Activated CD4-positive, alpha-beta T cell treated with anti-CD3 and anti-CD28 coated beads for 36 hours (primary cell): ENCODE data around the gene DPF1. TPM values are rescaled to one million over a fixed set of nuclear protein-coding genes. Genes with fewer than 3 reads are reported as not detected.

Experiments used
- ATAC-seq: fragments of 200-7000 bp; cut with Tn5 transposase; one replicate; pipeline ENCODE4 v1.10.0; 2021; ENCODE audit warnings: mild to moderate bottlenecking, moderate library complexity
- CTCF ChIA-PET: fragments of 350-600 bp; sonication (Branson Sonifier 250); formaldehyde crosslinking; loops from one replicate; lab custom pipeline; 2021; ENCODE audit warnings: antibody characterized with exemption; lab: Charles Lee
- POLR2A ChIA-PET: fragments of 350-600 bp; sonication (Branson Sonifier 250); formaldehyde crosslinking; loops from one replicate; lab custom pipeline; 2021; ENCODE audit warnings: antibody characterized with exemption, inconsistent platforms; lab: Charles Lee
- DNase-seq: peaks from one replicate; pipeline ENCODE4 v3.0.0-alpha.2; 2020
- H3K27ac Mint-ChIP-seq: one replicate; pipeline ENCODE4 v1.8.0; 2021; ENCODE audit warnings: mixed read lengths
- H3K27me3 Mint-ChIP-seq: one replicate; pipeline ENCODE4 v1.8.0; 2021; ENCODE audit warnings: mixed read lengths
- H3K36me3 Mint-ChIP-seq: one replicate; pipeline ENCODE4 v1.8.0; 2021; ENCODE audit warnings: low read depth, mixed read lengths
- H3K4me1 Mint-ChIP-seq: one replicate; pipeline ENCODE4 v1.8.0; 2021; ENCODE audit warnings: mixed read lengths
- H3K4me3 Mint-ChIP-seq: one replicate; pipeline ENCODE4 v1.8.0; 2021; ENCODE audit warnings: mild to moderate bottlenecking, moderate library complexity, mixed read lengths
- H3K9me3 Mint-ChIP-seq: one replicate; pipeline ENCODE4 v1.8.0; 2021; ENCODE audit warnings: low read depth, mixed read lengths
- intact Hi-C, 2 experiments: fragments of 100-400 bp; cut with DNase I in 1 of 2; cut with micrococcal nuclease in 1 of 2; formaldehyde crosslinking; loops; one replicate each; pipeline versions ENCODE4 v1.14.2 to v1.15.1; 2022 to 2024; cut with DNase I, micrococcal nuclease
- total RNA-seq, 2 experiments: library from RNA; stranded (reverse); gene quantifications; one replicate each; pipeline ENCODE4 v1.2.3, GENCODE V29; 2021

The DPF1 gene
- total RNA-seq, 2 experiments from 2014 or later = 0.91 to 1.2 TPM

- Mint-ChIP-seq H3K36me3 (peaks cover 2% of the 10 kb centered on the region), H3K4me1 (peaks cover 15% of the 10 kb centered on the region), H3K4me3 (no peak overlapping the region), H3K27ac (no peak overlapping the region), H3K27me3 (peaks cover 48% of the 10 kb centered on the region), H3K9me3 (no peaks in the 10 kb centered on the region)
- ChIA-PET POLR2A (no interaction called here), CTCF (interaction anchor here (0.6 to 0.8 kb wide), 2 partner anchors 106 to 613 kb away, joined by 4 read pairs; no protein-coding TSS in a partner anchor)
- DNase-seq = no peak
- intact Hi-C loops = no loop called here
- no peak for ATAC-seq
These were observed 2.6 kb downstream of the DPF1 start for GRCh38 chr19:38221421-38221820.

GRCh38 chr19:38219221-38219620, 4.8 kb downstream of the DPF1 start:
- Mint-ChIP-seq H3K4me3 (no peak overlapping the region), H3K27ac (no peak overlapping the region), H3K27me3 (peaks cover 48% of the 10 kb centered on the region), H3K36me3 (peaks cover under 1% of the 10 kb centered on the region), H3K4me1 (peaks cover 15% of the 10 kb centered on the region), H3K9me3 (no peaks in the 10 kb centered on the region)
- intact Hi-C loops = no loop called here
- ATAC-seq (no peak), DNase-seq (no peak)
- ChIA-PET POLR2A (no interaction called here), CTCF (interaction anchor here (0.7 kb wide), 1 partner anchor 190 kb away, joined by 3 read pairs; no protein-coding TSS in a partner anchor)

- intact Hi-C loops = no loop called here
- POLR2A ChIA-PET = no interaction called here
- ATAC-seq = no peak
- Mint-ChIP-seq H3K36me3 (peaks cover 1% of the 10 kb centered on the region), H3K9me3 (no peaks in the 10 kb centered on the region), H3K4me1 (peaks cover 19% of the 10 kb centered on the region), H3K27ac (no peak overlapping the region), H3K27me3 (peaks cover 51% of the 10 kb centered on the region), H3K4me3 (no peak overlapping the region)
- CTCF ChIA-PET = interaction anchor here (0.7 kb wide), 1 partner anchor 315 kb away, joined by 3 read pairs; no protein-coding TSS in a partner anchor
- no peak for DNase-seq
These were observed 5.8 kb downstream of the DPF1 start for GRCh38 chr19:38218204-38218603.

GRCh38 chr19:38216785-38217641, 7.0 kb downstream of the DPF1 start:
- CTCF ChIA-PET = no interaction called here
- H3K27me3 Mint-ChIP-seq = peaks cover 52% of the 10 kb centered on the region
- POLR2A ChIA-PET = no interaction called here

GRCh38 chr19:38213911-38214625, 10.0 kb downstream of the DPF1 start:
- Mint-ChIP-seq H3K36me3 (peaks cover 1% of the 10 kb centered on the region), H3K4me1 (peaks cover 24% of the 10 kb centered on the region), H3K9me3 (no peaks in the 10 kb centered on the region), H3K27ac (peak overlapping the region; percentile 78), H3K4me3 (peak overlapping the region; percentile 67), H3K27me3 (peaks cover 51% of the 10 kb centered on the region)
- intact Hi-C loops = loop anchor here (1.0 to 5.0 kb wide), 3 partner anchors 133 to 307 kb away; partner anchors contain the start of genes SIPA1L3 (in 1 of the 2) and WDR87 (in 1 of the 2)
- ATAC-seq (peak; percentile 95), DNase-seq (peak; percentile 90)
- ChIA-PET CTCF (no interaction called here), POLR2A (no interaction called here)

More at GRCh38 chr19:38216785-38217641, 7.0 kb downstream of the DPF1 start:
- DNase-seq (no peak), ATAC-seq (no peak)
- Mint-ChIP-seq H3K27ac (no peak overlapping the region), H3K36me3 (peaks cover 1% of the 10 kb centered on the region), H3K4me1 (peaks cover 15% of the 10 kb centered on the region), H3K9me3 (no peaks in the 10 kb centered on the region), H3K4me3 (no peak overlapping the region)
- intact Hi-C loops = no loop called here

- H3K4me1 Mint-ChIP-seq = peaks cover 24% of the 10 kb centered on the region
- peak overlapping the region; percentile 67 for H3K4me3 Mint-ChIP-seq
- H3K9me3 Mint-ChIP-seq = no peaks in the 10 kb centered on the region
- peaks cover 1% of the 10 kb centered on the region for H3K36me3 Mint-ChIP-seq
- ChIA-PET POLR2A (no interaction called here), CTCF (no interaction called here)
- intact Hi-C loops = loop anchor here in 1 of 2 experiments (5.0 kb wide), 1 partner anchor 211 kb away; no protein-coding TSS in a partner anchor
- no peak overlapping the region for H3K27ac Mint-ChIP-seq
- DNase-seq = no peak
- H3K27me3 Mint-ChIP-seq = peaks cover 49% of the 10 kb centered on the region
- no peak for ATAC-seq
These were observed 10.6 kb downstream of the DPF1 start for GRCh38 chr19:38213469-38213868.

GRCh38 chr19:38211766-38212165, 12.3 kb downstream of the DPF1 start:
- peaks cover 4% of the 10 kb centered on the region for H3K36me3 Mint-ChIP-seq
- intact Hi-C loops = loop anchor here in 1 of 2 experiments (5.0 kb wide), 1 partner anchor 209 kb away; no protein-coding TSS in a partner anchor
- peaks cover 24% of the 10 kb centered on the region for H3K4me1 Mint-ChIP-seq
- no peaks in the 10 kb centered on the region for H3K9me3 Mint-ChIP-seq
- POLR2A ChIA-PET = no interaction called here
- H3K27me3 Mint-ChIP-seq = peaks cover 50% of the 10 kb centered on the region
- ATAC-seq (no peak), DNase-seq (no peak)
- no peak overlapping the region for H3K4me3 Mint-ChIP-seq
- CTCF ChIA-PET = interaction anchor here (0.9 kb wide), 1 partner anchor 10 kb away, joined by 3 read pairs; no protein-coding TSS in a partner anchor
- H3K27ac Mint-ChIP-seq = no peak overlapping the region

GRCh38 chr19:38211151-38211591, 12.9 kb downstream of the DPF1 start:
- Mint-ChIP-seq H3K36me3 (peaks cover 7% of the 10 kb centered on the region), H3K27me3 (peaks cover 49% of the 10 kb centered on the region), H3K9me3 (no peaks in the 10 kb centered on the region), H3K4me1 (peaks cover 24% of the 10 kb centered on the region), H3K4me3 (no peak overlapping the region), H3K27ac (no peak overlapping the region)
- POLR2A ChIA-PET = no interaction called here
- ATAC-seq (no peak), DNase-seq (no peak)
- CTCF ChIA-PET = no interaction called here
- intact Hi-C loops = loop anchor here in 1 of 2 experiments (5.0 kb wide), 1 partner anchor 209 kb away; no protein-coding TSS in a partner anchor

GRCh38 chr19:38210458-38210987, 13.5 kb downstream of the DPF1 start:
- Mint-ChIP-seq H3K27ac (no peak overlapping the region), H3K9me3 (no peaks in the 10 kb centered on the region), H3K36me3 (peaks cover 7% of the 10 kb centered on the region), H3K4me3 (no peak overlapping the region), H3K27me3 (peaks cover 43% of the 10 kb centered on the region), H3K4me1 (peaks cover 24% of the 10 kb centered on the region)
- ATAC-seq (no peak), DNase-seq (no peak)
- CTCF ChIA-PET = no interaction called here
- POLR2A ChIA-PET = no interaction called here
- intact Hi-C loops = loop anchor here in 1 of 2 experiments (5.0 kb wide), 1 partner anchor 208 kb away; no protein-coding TSS in a partner anchor

GRCh38 chr19:38209671-38210457, 14.2 kb downstream of the DPF1 start:
- POLR2A ChIA-PET = interaction anchor here (0.6 kb wide), 1 partner anchor 67 kb away, joined by 4 read pairs; no protein-coding TSS in a partner anchor
- intact Hi-C loops = loop anchor here in 1 of 2 experiments (5.0 kb wide), 1 partner anchor 208 kb away; no protein-coding TSS in a partner anchor
- CTCF ChIA-PET = no interaction called here
- Mint-ChIP-seq H3K27ac (no peak overlapping the region), H3K27me3 (peaks cover 43% of the 10 kb centered on the region), H3K4me1 (peaks cover 24% of the 10 kb centered on the region), H3K9me3 (no peaks in the 10 kb centered on the region), H3K4me3 (no peak overlapping the region), H3K36me3 (peaks cover 8% of the 10 kb centered on the region)
- DNase-seq (no peak), ATAC-seq (no peak)
